ENCODE data around the gene TNFAIP2. TPM values are rescaled to one million over a fixed set of nuclear protein-coding genes. Genes with fewer than 3 reads are reported as not detected.

Gene TNFAIP2
- total and polyA plus RNA-seq, 2 of the 4 experiments (the other 2 are of a cell fraction): 6.3 to 9.6 TPM

DNA sequence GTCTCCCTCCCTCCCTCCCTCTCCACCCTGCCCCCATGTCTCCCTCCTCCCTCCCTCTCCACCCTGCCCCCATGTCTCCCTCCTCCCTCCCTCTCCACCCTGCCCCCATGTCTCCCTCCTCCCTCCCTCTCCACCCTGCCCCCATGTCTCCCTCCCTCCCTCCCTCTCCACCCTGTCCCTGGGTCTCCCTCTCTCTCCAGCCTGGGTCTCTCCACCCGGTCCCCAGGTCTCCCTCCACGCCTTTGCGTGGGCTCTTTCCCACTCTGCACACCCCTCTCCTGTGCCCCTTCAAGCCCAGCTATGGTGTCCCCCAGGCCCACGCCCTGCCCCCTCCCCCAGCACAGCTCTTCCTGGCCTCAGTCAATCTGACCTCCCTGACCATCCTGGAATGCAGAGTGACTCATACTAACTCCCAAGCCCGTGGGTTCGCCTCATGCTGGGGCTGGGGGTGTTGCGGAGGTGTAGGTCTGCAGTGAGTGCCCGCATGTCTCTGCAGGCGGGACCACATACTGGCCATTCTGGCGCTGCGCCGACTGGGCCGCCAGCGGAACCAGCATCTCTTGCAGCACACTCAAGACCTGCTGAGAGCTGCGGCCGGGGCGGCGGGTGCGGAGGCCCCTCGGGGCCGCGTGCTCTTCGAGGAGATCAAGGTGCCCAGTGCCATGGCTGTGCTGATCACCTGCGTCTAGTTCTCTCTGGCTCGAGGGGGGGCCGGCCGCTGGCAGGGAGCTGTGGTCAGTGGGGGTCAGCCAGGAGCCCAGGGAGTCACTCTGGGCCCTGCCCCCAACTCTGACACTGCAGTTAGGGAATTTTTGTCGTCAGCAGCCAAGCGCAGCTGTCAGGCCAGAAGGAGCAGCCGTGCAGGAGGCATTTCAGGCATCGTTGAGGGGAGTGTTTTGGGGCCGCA is 13.5 kb upstream of the TNFAIP2 start (continued):
- peak; percentile 66; the same call in 1 of the 2 replicates for TF ChIP-seq MAZ (IDR thresholded peaks at IDR 0.05; ENCODE audit: borderline replicate concordance, low read depth, low read length)
- TF ChIP-seq RCOR1 (IDR thresholded peaks at IDR 0.05; ENCODE audit: insufficient replicate concordance, low read length): peak; percentile 95
- no peak for TF ChIP-seq CEBPB (IDR thresholded peaks at IDR 0.05; ENCODE audit: low read depth, low read length)

DNA sequence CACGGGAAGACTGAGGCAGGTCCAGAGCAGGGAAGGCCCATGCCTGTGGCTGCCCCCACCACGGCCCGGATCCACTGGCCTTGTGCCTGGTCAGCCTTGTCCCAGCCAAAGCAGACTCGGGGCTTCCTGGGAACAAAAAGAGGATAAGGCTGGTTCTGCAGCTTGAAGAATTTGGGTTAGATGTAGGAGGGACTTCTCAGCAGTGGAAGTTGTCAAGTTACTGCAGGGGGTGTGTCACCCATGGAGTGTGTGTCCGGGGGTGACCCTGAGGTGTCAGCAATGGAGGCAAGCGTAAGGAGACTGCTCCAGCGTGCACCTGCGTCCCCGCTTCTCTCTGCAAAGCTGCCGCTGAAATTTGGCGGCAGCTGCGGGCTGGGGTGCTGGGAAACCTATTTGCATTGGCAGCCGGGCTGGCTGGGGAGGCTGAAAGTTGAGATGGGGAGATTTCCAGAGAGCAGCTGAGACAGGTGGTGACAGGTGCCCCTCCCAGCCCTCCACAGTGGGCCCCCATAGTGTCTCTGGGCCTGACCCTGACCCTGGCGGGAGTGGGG is 12.5 kb upstream of the TNFAIP2 start:
- Histone ChIP-seq H3K9me3 (ENCODE audit: control insufficient read depth, insufficient read depth, low read length) (no peaks in the 10 kb centered on the region), H3K36me3 (ENCODE audit: control insufficient read depth, insufficient read depth, low read length) (no peaks in the 10 kb centered on the region), H2AFZ (replicated peaks; ENCODE audit: low read length, poor library complexity) (peak overlapping the region; percentile 89), H3K27me3 (ENCODE audit: control insufficient read depth, insufficient read depth, low read length) (no peaks in the 10 kb centered on the region), H4K5ac (ENCODE audit: low read depth, low read length) (peak overlapping the region; percentile 87), H3K23ac (ENCODE audit: low read depth, low read length) (peak overlapping the region; percentile 88), H3K27ac (ENCODE audit: insufficient read depth, low read length) (peak overlapping the region; percentile 88), H3K56ac (ENCODE audit: extremely low read depth, insufficient read depth, low read length) (peak overlapping the region; percentile 24; the same call in 1 of the 2 replicates), H2BK5ac (ENCODE audit: low read depth, low read length, poor library complexity, severe bottlenecking) (peak overlapping the region; percentile 92), H3K4me3 (ENCODE audit: insufficient read depth, low read depth, low read length) (no peak overlapping the region), H3K18ac (ENCODE audit: low read depth, low read length) (peak overlapping the region; percentile 84), H2AK5ac (ENCODE audit: low read depth, low read length) (peak overlapping the region; percentile 95), H3K79me1 (ENCODE audit: low read depth in 1 of 2, low read length in 2 of 2) (no peaks in the 10 kb centered on the region), H2AK9ac (replicated peaks; ENCODE audit: low read depth, low read length, poor library complexity) (peak overlapping the region; percentile 83), H2BK15ac (ENCODE audit: low read depth, low read length) (peak overlapping the region; percentile 60; the same call in 1 of the 3 replicates), H3K4me1 (ENCODE audit: control insufficient read depth, insufficient read depth, low read length) (peaks cover 30% of the 10 kb centered on the region), H2BK20ac (ENCODE audit: low read depth, low read length) (peak overlapping the region; percentile 94), H4K20me1 (ENCODE audit: insufficient read depth, low read length) (no peaks in the 10 kb centered on the region), H4K91ac (ENCODE audit: insufficient read depth, low read depth, low read length) (peak overlapping the region; percentile 96), H3K9me1 (ENCODE audit: insufficient read depth, low read length) (peaks cover 12% of the 10 kb centered on the region; the same call in 1 of the 2 replicates), H3K14ac (replicated peaks; ENCODE audit: low read depth, low read length) (peak overlapping the region; percentile 83), H2BK120ac (ENCODE audit: low read depth, low read length) (peak overlapping the region; percentile 98), H3K9ac (ENCODE audit: low read depth, low read length) (peak overlapping the region; percentile 43), H3K4ac (ENCODE audit: low read depth, low read length) (peak overlapping the region; percentile 98), H4K8ac (ENCODE audit: low read depth in 2 of 2, low read length in 2 of 2) (peak overlapping the region; percentile 73 to 88), H3K4me2 (ENCODE audit: low read depth, low read length) (peak overlapping the region; percentile 49)
- BruUV-seq (replicated peaks): no TSS peak
- POLR2A ChIA-PET (ENCODE audit: unreplicated experiment): no interaction called here
- WGBS, 2 experiments (ENCODE audit: extremely low coverage in 2 of 2, insufficient read length in 1 of 2): 0% methylated on average over 3 of the region's 14 CpGs; no CpG with 5 or more reads in 1 of the 2 experiments
- peak; percentile 21 for ATAC-seq (ENCODE audit: low read depth)
- dilution Hi-C loops (cut with HindIII; ENCODE audit: low sequenced_read_pairs, unreplicated experiment): no loop called here
- DNase-seq: peak; percentile 26
- in situ Hi-C loops (cut with MboI; ENCODE audit: low sequenced_read_pairs): no loop called here
- CTCF ChIA-PET: no interaction called here
- intact Hi-C loops (cut with micrococcal nuclease): no loop called here
- TF ChIP-seq MXI1 (IDR thresholded peaks at IDR 0.05; ENCODE audit: borderline replicate concordance, low read depth, low read length) (no peak), BHLHE40 (IDR thresholded peaks at IDR 0.05; ENCODE audit: low read depth, low read length) (no peak), RFX5 (IDR thresholded peaks at IDR 0.05; ENCODE audit: low read depth, low read length) (no peak), CHD1 (IDR thresholded peaks at IDR 0.05; ENCODE audit: low read depth, low read length) (no peak), POLR2A (IDR thresholded peaks at IDR 0.05; ENCODE audit: low read depth, low read length) (no peak)
- TF ChIP-seq, protein P1, sequence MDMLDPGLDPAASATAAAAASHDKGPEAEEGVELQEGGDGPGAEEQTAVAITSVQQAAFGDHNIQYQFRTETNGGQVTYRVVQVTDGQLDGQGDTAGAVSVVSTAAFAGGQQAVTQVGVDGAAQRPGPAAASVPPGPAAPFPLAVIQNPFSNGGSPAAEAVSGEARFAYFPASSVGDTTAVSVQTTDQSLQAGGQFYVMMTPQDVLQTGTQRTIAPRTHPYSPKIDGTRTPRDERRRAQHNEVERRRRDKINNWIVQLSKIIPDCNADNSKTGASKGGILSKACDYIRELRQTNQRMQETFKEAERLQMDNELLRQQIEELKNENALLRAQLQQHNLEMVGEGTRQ (IDR thresholded peaks at IDR 0.05; ENCODE audit: low read depth, low read length): no peak
- TF ChIP-seq, protein P2, sequence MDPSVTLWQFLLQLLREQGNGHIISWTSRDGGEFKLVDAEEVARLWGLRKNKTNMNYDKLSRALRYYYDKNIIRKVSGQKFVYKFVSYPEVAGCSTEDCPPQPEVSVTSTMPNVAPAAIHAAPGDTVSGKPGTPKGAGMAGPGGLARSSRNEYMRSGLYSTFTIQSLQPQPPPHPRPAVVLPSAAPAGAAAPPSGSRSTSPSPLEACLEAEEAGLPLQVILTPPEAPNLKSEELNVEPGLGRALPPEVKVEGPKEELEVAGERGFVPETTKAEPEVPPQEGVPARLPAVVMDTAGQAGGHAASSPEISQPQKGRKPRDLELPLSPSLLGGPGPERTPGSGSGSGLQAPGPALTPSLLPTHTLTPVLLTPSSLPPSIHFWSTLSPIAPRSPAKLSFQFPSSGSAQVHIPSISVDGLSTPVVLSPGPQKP (IDR thresholded peaks at IDR 0.05; ENCODE audit: borderline replicate concordance, low read depth, low read length): no peak
- TF ChIP-seq, protein P3, sequence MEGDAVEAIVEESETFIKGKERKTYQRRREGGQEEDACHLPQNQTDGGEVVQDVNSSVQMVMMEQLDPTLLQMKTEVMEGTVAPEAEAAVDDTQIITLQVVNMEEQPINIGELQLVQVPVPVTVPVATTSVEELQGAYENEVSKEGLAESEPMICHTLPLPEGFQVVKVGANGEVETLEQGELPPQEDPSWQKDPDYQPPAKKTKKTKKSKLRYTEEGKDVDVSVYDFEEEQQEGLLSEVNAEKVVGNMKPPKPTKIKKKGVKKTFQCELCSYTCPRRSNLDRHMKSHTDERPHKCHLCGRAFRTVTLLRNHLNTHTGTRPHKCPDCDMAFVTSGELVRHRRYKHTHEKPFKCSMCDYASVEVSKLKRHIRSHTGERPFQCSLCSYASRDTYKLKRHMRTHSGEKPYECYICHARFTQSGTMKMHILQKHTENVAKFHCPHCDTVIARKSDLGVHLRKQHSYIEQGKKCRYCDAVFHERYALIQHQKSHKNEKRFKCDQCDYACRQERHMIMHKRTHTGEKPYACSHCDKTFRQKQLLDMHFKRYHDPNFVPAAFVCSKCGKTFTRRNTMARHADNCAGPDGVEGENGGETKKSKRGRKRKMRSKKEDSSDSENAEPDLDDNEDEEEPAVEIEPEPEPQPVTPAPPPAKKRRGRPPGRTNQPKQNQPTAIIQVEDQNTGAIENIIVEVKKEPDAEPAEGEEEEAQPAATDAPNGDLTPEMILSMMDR (conservative IDR thresholded peaks at IDR 0.05; ENCODE audit: low read depth, low read length): no peak

Data from IMR-90 (cell line).